GM12878 (cell line): ENCODE data around the gene ZBTB48. TPM values are rescaled to one million over a fixed set of nuclear protein-coding genes. Genes with fewer than 3 reads are reported as not detected.

Source experiments
- CEBPZ ChIP-seq: fragments of 150-350 bp; IDR thresholded peaks from 2 replicates; pipeline ENCODE4 v1.6.1; 2016; ENCODE audit warnings: low read depth, low read length
- CUX1 ChIP-seq: IDR thresholded peaks from 2 replicates; pipeline ENCODE4 v1.6.1; 2012; ENCODE audit warnings: improper control_type of control experiment, low read depth, low read length; ENCODE audit not compliant: insufficient replicate concordance
- DPF2 ChIP-seq: fragments of 450-650 bp; IDR thresholded peaks from 2 replicates; pipeline ENCODE4 v1.6.1; 2017; ENCODE audit warnings: mild to moderate bottlenecking
- E2F4 ChIP-seq: IDR thresholded peaks from 2 replicates; pipeline ENCODE4 v1.6.1; 2012; ENCODE audit warnings: low read depth, low read length, improper control_type of control experiment
- IKZF1 ChIP-seq: fragments of 450-650 bp; conservative IDR thresholded peaks from 2 replicates; pipeline ENCODE4 v1.6.1; 2017; ENCODE audit warnings: antibody characterized with exemption, mild to moderate bottlenecking
- IRF5 ChIP-seq: fragments of 450-650 bp; IDR thresholded peaks from 2 replicates; pipeline ENCODE4 v1.6.1; 2017; ENCODE audit warnings: borderline replicate concordance
- JUND ChIP-seq: IDR thresholded peaks from 2 replicates; pipeline ENCODE4 v1.6.1; 2012; ENCODE audit warnings: low read depth, mild to moderate bottlenecking, low read length, improper control_type of control experiment, moderate library complexity
- KDM1A ChIP-seq: fragments of 200-600 bp; sonication (generic); IDR thresholded peaks from 2 replicates; pipeline ENCODE4 v1.6.1; 2016; ENCODE audit warnings: borderline replicate concordance
- MEF2A ChIP-seq: IDR thresholded peaks from 2 replicates; pipeline ENCODE4 v1.6.1; 2011; ENCODE audit warnings: low read depth, mild to moderate bottlenecking, low read length, moderate library complexity; ENCODE audit not compliant: insufficient read depth
- MXI1 ChIP-seq: fragments of 150-350 bp; IDR thresholded peaks from 2 replicates; pipeline ENCODE4 v1.6.1; 2011; ENCODE audit warnings: low read depth, mild to moderate bottlenecking, inconsistent platforms, low read length, improper control_type of control experiment
- NFYB ChIP-seq: IDR thresholded peaks from 2 replicates; pipeline ENCODE4 v1.6.1; 2011; ENCODE audit warnings: low read depth, mild to moderate bottlenecking, low read length, improper control_type of control experiment, moderate library complexity; ENCODE audit not compliant: insufficient read depth
- RAD51 ChIP-seq: fragments of 450-650 bp; IDR thresholded peaks from 2 replicates; pipeline ENCODE4 v1.6.1; 2016; ENCODE audit warnings: moderate library complexity, mild to moderate bottlenecking, inconsistent platforms
- RELA ChIP-seq: fragments of 450-650 bp; IDR thresholded peaks from 2 replicates; pipeline ENCODE4 v1.8.0; 2014; ENCODE audit warnings: borderline replicate concordance; ENCODE audit not compliant: partially characterized antibody
- RELB ChIP-seq: fragments of 450-650 bp; IDR thresholded peaks from 2 replicates; pipeline ENCODE4 v1.6.1; 2017; ENCODE audit warnings: low read depth, mild to moderate bottlenecking, moderate library complexity
- RFX5 ChIP-seq: IDR thresholded peaks from 2 replicates; pipeline ENCODE4 v1.6.1; 2011; ENCODE audit warnings: low read depth, low read length, improper control_type of control experiment
- WRNIP1 ChIP-seq: IDR thresholded peaks from 2 replicates; pipeline ENCODE4 v1.6.1; 2011; ENCODE audit warnings: low read depth, low read length, improper control_type of control experiment, borderline replicate concordance
- ZSCAN29 ChIP-seq: fragments of 450-650 bp; IDR thresholded peaks from 2 replicates; pipeline ENCODE4 v1.6.1; 2017; ENCODE audit warnings: mild to moderate bottlenecking, moderate library complexity
- polyA plus RNA-seq, 11 experiments: library from polyadenylated mRNA; depleted of rRNA in 4 of 11; unstranded in 6 of 11; stranded (reverse) in 5 of 11; fragments of >200 nt; fragmentation: Nextera tagmentation in 4 of 11; fragmentation: Illumina TruSeq in 1 of 11; extraction: Ambion mirVana in 4 of 11; extraction: Trizol in 1 of 11; gene quantifications; 1 replicate in 1 of 11; 2 replicates in 10 of 11; pipeline versions ENCODE4 v1.2.1 to v1.2.3, GENCODE V29; 2011 to 2016; ENCODE audit warnings: inconsistent platforms in 2 of 11, missing spikeins in 2 of 11, low read depth in 1 of 11
- total RNA-seq, 4 experiments: library from RNA; depleted of rRNA in 3 of 4; stranded (reverse); fragments of >200 nt in 3 of 4; fragmentation: Illumina TruSeq in 1 of 4; extraction: Trizol in 1 of 4; gene quantifications; 2 replicates each; pipeline versions ENCODE4 v1.2.1 to v1.2.3, GENCODE V29; 2013 to 2021

ZBTB48 gene
- total and polyA plus RNA-seq, 10 of the 15 experiments (the other 5 are each of a cell fraction or from before 2014, with no cell fraction given), result 1.00 to 25.3 (median 16.7) TPM

- TF ChIP-seq KDM1A, result no peak
- TF ChIP-seq ZSCAN29, result no peak
- TF ChIP-seq E2F4, result no peak
- TF ChIP-seq WRNIP1, result no peak
- no peak for TF ChIP-seq MEF2A
- TF ChIP-seq JUND, result no peak
- TF ChIP-seq CUX1, result no peak
- no peak for TF ChIP-seq CEBPZ
- TF ChIP-seq MXI1, result no peak
- TF ChIP-seq RFX5, result no peak
- peak; percentile 77 for TF ChIP-seq IKZF1
- TF ChIP-seq RELB, result no peak
- no peak for TF ChIP-seq RELA
- no peak for TF ChIP-seq IRF5
- TF ChIP-seq NFYB, result no peak
- TF ChIP-seq RAD51, result no peak
- TF ChIP-seq DPF2, result no peak
Observed at GRCh38 chr1:6601923-6602668, 22.3 kb downstream of the ZBTB48 start (continued).
